Measurements from ENCODE around the gene RIMS4. TPM values are rescaled to one million over a fixed set of nuclear protein-coding genes. Genes with fewer than 3 reads are reported as not detected.

RIMS4 gene
- total RNA-seq, 1 donor = 0.36 TPM

- Histone ChIP-seq H3K4me1 (ENCODE audit: insufficient read depth, low read length) (no peaks in the 10 kb centered on the region), H3K4me3 (ENCODE audit: insufficient read depth, low read length) (no peak overlapping the region), H3K27ac (ENCODE audit: low read depth, low read length) (no peak overlapping the region), H3K79me2 (ENCODE audit: insufficient read depth, low read length) (no peaks in the 10 kb centered on the region), H4K20me1 (ENCODE audit: insufficient read depth, low read length) (no peaks in the 10 kb centered on the region), H2AFZ (ENCODE audit: low read length) (no peak overlapping the region), H3K9me3 (ENCODE audit: low read depth, low read length) (no peaks in the 10 kb centered on the region), H3K4me2 (ENCODE audit: insufficient read depth, low read length) (no peak overlapping the region), H3K27me3 (ENCODE audit: insufficient read depth, low read length) (peaks cover 22% of the 10 kb centered on the region), H3K36me3 (ENCODE audit: insufficient read depth, low read length) (no peaks in the 10 kb centered on the region)
- TF ChIP-seq CTCF (IDR thresholded peaks at IDR 0.05; ENCODE audit: extremely low read depth, low read depth, low read length) = peak; percentile 26
- no peak for DNase-seq (ENCODE audit: insufficient read length, low spot score, missing footprints)
Observed at GRCh38 chr20:44785768-44786167, 24.6 kb downstream of the RIMS4 start.

- no peak for TF ChIP-seq CTCF (IDR thresholded peaks at IDR 0.05; ENCODE audit: extremely low read depth, low read depth, low read length)
- Histone ChIP-seq H3K27ac (ENCODE audit: low read depth, low read length) (no peak overlapping the region), H3K36me3 (ENCODE audit: insufficient read depth, low read length) (no peaks in the 10 kb centered on the region), H3K27me3 (ENCODE audit: insufficient read depth, low read length) (peaks cover 18% of the 10 kb centered on the region), H3K4me3 (ENCODE audit: insufficient read depth, low read length) (no peak overlapping the region), H3K4me1 (ENCODE audit: insufficient read depth, low read length) (no peaks in the 10 kb centered on the region), H4K20me1 (ENCODE audit: insufficient read depth, low read length) (no peaks in the 10 kb centered on the region), H2AFZ (ENCODE audit: low read length) (no peak overlapping the region), H3K9me3 (ENCODE audit: low read depth, low read length) (no peaks in the 10 kb centered on the region), H3K4me2 (ENCODE audit: insufficient read depth, low read length) (no peak overlapping the region), H3K79me2 (ENCODE audit: insufficient read depth, low read length) (no peaks in the 10 kb centered on the region)
- no peak for DNase-seq (ENCODE audit: insufficient read length, low spot score, missing footprints)
Observed at GRCh38 chr20:44784688-44785087, 25.7 kb downstream of the RIMS4 start.

GRCh38 chr20:44781791-44782190 is 28.6 kb downstream of the RIMS4 start:
- TF ChIP-seq CTCF (IDR thresholded peaks at IDR 0.05; ENCODE audit: extremely low read depth, low read depth, low read length) = no peak

GRCh38 chr20:44781118-44781517 is 29.2 kb downstream of the RIMS4 start:
- Histone ChIP-seq H3K4me2 (ENCODE audit: insufficient read depth, low read length) (no peak overlapping the region), H3K36me3 (ENCODE audit: insufficient read depth, low read length) (no peaks in the 10 kb centered on the region), H4K20me1 (ENCODE audit: insufficient read depth, low read length) (no peaks in the 10 kb centered on the region), H3K27me3 (ENCODE audit: insufficient read depth, low read length) (peaks cover 5% of the 10 kb centered on the region), H3K4me3 (ENCODE audit: insufficient read depth, low read length) (no peak overlapping the region), H3K27ac (ENCODE audit: low read depth, low read length) (no peak overlapping the region), H3K9me3 (ENCODE audit: low read depth, low read length) (no peaks in the 10 kb centered on the region), H2AFZ (ENCODE audit: low read length) (no peak overlapping the region), H3K79me2 (ENCODE audit: insufficient read depth, low read length) (no peaks in the 10 kb centered on the region), H3K4me1 (ENCODE audit: insufficient read depth, low read length) (no peaks in the 10 kb centered on the region)
- DNase-seq (ENCODE audit: insufficient read length, low spot score, missing footprints) = no peak
- TF ChIP-seq CTCF (IDR thresholded peaks at IDR 0.05; ENCODE audit: extremely low read depth, low read depth, low read length) = no peak

More at GRCh38 chr20:44781791-44782190, 28.6 kb downstream of the RIMS4 start:
- H3K27me3 ChIP-seq (ENCODE audit: insufficient read depth, low read length) = peaks cover 8% of the 10 kb centered on the region
- H3K4me2 ChIP-seq (ENCODE audit: insufficient read depth, low read length) = no peak overlapping the region
- no peaks in the 10 kb centered on the region for H3K9me3 ChIP-seq (ENCODE audit: low read depth, low read length)
- no peaks in the 10 kb centered on the region for H3K79me2 ChIP-seq (ENCODE audit: insufficient read depth, low read length)
- no peak overlapping the region for H3K4me3 ChIP-seq (ENCODE audit: insufficient read depth, low read length)
- no peak overlapping the region for H3K27ac ChIP-seq (ENCODE audit: low read depth, low read length)
- H4K20me1 ChIP-seq (ENCODE audit: insufficient read depth, low read length) = no peaks in the 10 kb centered on the region
- H3K4me1 ChIP-seq (ENCODE audit: insufficient read depth, low read length) = no peaks in the 10 kb centered on the region
- H3K36me3 ChIP-seq (ENCODE audit: insufficient read depth, low read length) = no peaks in the 10 kb centered on the region
- H2AFZ ChIP-seq (ENCODE audit: low read length) = no peak overlapping the region
- DNase-seq (ENCODE audit: insufficient read length, low spot score, missing footprints) = no peak

Measured in osteoblast (primary cell).